Type B pancreatic cell (in vitro differentiated cells): ENCODE data around the gene TIMP2. TPM values are rescaled to one million over a fixed set of nuclear protein-coding genes. Genes with fewer than 3 reads are reported as not detected.

ENCODE experiments used
- DNase-seq: peaks from one replicate; pipeline ENCODE4 v3.0.0; 2021; ENCODE audit warnings: mixed read lengths; ENCODE audit not compliant: unreplicated experiment; ENCODE audit errors: extremely low spot score
- H3K27ac Mint-ChIP-seq: 2 replicates; pipeline ENCODE4 v1.8.0; 2021; ENCODE audit warnings: mild to moderate bottlenecking, mixed read lengths
- H3K27me3 Mint-ChIP-seq: 2 replicates; pipeline ENCODE4 v1.8.0; 2021; ENCODE audit warnings: mixed read lengths
- H3K36me3 Mint-ChIP-seq: 2 replicates; pipeline ENCODE4 v1.8.0; 2021; ENCODE audit warnings: mixed read lengths
- H3K4me1 Mint-ChIP-seq: one replicate; pipeline ENCODE4 v1.8.0; 2021; ENCODE audit warnings: mixed read lengths; ENCODE audit not compliant: unreplicated experiment
- H3K4me3 Mint-ChIP-seq: 2 replicates; pipeline ENCODE4 v1.8.0; 2021; ENCODE audit warnings: mild to moderate bottlenecking, mixed read lengths
- H3K9me3 Mint-ChIP-seq: 2 replicates; pipeline ENCODE4 v1.8.0; 2021; ENCODE audit warnings: mixed read lengths
- total RNA-seq: library from RNA; stranded (reverse); gene quantifications from 2 replicates; pipeline ENCODE4 v1.2.1, GENCODE V29; 2021; ENCODE audit warnings: low replicate concordance
- TF ChIP-seq, protein P1 (sequence below): fragments of 200-600 bp; sonication (generic); conservative IDR thresholded peaks from 2 replicates; pipeline ENCODE4 v1.5.0; 2021; ENCODE audit warnings: antibody characterized with exemption, mild to moderate bottlenecking

TIMP2 gene
- total RNA-seq, 1 donor from 2014 or later, result 125 TPM

DNA sequence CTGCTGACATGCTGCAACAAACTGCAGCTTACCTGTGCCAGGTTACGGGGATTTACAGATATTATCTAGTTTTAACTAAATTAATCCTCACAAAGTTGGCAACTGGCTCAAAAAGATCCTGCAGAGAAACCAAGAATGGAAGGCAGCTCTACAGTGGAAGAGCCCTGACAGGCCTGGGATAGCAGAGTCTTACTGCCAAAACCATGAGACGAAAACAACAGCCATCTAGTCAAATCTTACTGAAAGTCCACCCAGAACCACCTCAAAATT is 92.7 kb downstream of the TIMP2 start:
- no peak for DNase-seq
- Mint-ChIP-seq H3K27ac (peak overlapping the region; percentile 37), H3K4me1 (no peaks in the 10 kb centered on the region), H3K36me3 (peaks cover 28% of the 10 kb centered on the region), H3K9me3 (no peaks in the 10 kb centered on the region), H3K4me3 (no peak overlapping the region), H3K27me3 (no peaks in the 10 kb centered on the region)
- TF ChIP-seq, protein P1, sequence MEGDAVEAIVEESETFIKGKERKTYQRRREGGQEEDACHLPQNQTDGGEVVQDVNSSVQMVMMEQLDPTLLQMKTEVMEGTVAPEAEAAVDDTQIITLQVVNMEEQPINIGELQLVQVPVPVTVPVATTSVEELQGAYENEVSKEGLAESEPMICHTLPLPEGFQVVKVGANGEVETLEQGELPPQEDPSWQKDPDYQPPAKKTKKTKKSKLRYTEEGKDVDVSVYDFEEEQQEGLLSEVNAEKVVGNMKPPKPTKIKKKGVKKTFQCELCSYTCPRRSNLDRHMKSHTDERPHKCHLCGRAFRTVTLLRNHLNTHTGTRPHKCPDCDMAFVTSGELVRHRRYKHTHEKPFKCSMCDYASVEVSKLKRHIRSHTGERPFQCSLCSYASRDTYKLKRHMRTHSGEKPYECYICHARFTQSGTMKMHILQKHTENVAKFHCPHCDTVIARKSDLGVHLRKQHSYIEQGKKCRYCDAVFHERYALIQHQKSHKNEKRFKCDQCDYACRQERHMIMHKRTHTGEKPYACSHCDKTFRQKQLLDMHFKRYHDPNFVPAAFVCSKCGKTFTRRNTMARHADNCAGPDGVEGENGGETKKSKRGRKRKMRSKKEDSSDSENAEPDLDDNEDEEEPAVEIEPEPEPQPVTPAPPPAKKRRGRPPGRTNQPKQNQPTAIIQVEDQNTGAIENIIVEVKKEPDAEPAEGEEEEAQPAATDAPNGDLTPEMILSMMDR, result no peak

DNA sequence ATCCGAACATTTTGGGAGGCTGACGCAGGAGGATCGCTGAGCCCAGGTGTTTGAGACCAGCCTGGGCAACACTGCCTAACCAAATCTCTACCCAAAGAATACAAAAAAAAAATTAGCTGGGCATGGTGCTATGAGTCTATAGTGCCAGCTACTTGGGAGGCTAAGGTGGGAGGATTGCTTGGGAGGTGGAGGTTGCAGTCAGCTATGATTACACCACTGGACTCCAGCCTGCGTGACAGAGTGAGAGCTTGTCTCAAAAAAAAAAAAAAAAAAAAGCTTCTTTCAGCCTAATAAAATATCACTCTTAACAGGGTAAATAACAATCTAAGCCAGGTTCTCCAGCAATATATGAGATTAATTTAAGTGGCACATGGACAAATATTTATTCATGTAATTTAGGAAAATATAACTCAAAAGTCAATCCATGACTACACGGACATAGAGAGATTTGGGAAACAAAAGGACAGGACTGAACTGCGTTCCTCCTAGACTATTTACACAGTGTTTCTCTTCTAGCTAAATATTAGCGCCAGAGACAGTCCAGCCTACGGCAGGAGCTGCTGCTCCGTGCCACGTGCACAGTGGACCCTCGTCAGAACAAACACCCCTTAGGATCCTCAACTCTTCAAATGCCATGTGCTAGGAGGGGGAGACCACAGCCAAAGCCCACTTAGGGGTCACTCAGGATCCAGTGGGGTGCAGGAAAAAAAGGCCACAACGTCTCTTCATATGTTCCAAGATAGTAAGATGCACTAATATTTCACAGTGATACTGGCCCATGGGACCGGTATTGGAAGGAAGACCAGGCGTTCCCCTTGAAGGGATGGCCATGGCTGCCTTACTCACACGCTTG is 93.3 kb downstream of the TIMP2 start:
- H3K27me3 Mint-ChIP-seq, result no peaks in the 10 kb centered on the region
- H3K27ac Mint-ChIP-seq, result peak overlapping the region; percentile 37
- DNase-seq, result no peak
- TF ChIP-seq, protein P1, result no peak
- peaks cover 27% of the 10 kb centered on the region for H3K36me3 Mint-ChIP-seq
- no peaks in the 10 kb centered on the region for H3K4me1 Mint-ChIP-seq
- no peak overlapping the region for H3K4me3 Mint-ChIP-seq
- H3K9me3 Mint-ChIP-seq, result no peaks in the 10 kb centered on the region

DNA sequence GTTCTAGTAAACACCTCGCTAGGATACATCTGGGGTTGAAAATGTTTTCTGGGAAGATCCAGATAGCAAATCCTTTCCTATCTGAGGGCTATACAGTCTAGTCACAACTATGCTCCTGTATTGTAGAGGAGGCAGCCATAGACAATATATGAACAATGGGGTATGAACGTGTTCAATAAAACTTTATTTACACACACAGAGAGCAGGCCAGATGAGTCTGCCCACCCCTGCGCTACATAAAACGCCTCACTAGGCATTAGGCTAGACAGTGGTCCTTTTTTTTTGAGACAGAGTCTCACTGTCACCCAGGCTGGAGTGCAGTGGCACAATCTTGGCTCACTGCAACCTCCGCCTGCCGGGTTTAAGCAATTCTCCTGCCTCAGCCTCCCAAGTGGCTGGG is 95.7 kb downstream of the TIMP2 start:
- no peaks in the 10 kb centered on the region for H3K9me3 Mint-ChIP-seq

DNA sequence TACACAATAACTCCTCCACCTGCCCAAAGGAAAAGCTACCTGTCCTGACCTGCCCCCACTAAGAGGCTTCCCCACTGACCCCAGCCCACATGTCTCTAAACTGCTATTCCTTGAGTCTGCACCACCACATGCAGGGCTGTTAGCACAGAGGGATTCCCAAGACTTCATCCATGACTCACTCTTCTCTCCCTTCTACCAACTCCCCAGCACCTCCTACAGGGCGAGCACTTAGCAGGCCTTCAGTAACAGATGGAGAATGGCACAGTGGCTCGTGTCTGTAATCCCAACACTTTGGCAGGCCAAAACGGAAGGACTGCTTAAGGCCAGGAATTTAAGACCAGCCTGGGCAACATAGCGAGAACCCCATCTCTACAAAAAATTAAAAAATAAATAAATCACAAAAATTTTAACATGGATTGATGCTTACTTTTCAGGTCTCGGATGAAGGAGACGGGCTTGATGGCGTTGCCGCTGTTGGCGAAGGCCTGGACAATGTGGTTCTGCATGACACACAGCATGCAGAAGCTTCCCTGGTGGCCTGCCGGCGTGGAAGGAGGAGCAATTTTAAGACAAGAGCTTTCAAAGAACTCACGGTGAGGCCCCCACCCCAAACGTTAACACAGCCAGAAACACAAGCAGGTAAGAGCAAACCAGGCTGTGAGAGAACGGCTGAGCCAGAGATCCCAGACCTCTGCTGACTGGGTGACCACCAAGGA is 96.6 kb downstream of the TIMP2 start:
- Mint-ChIP-seq H3K27me3 (no peaks in the 10 kb centered on the region), H3K4me3 (no peak overlapping the region), H3K36me3 (peaks cover 36% of the 10 kb centered on the region), H3K9me3 (no peaks in the 10 kb centered on the region), H3K27ac (no peak overlapping the region), H3K4me1 (no peaks in the 10 kb centered on the region)
- no peak for DNase-seq
- TF ChIP-seq, protein P1, result no peak

More for the DNA sequence above, 95.7 kb downstream of the TIMP2 start:
- Mint-ChIP-seq H3K27ac (no peak overlapping the region), H3K36me3 (peaks cover 36% of the 10 kb centered on the region), H3K4me1 (no peaks in the 10 kb centered on the region), H3K4me3 (no peak overlapping the region), H3K27me3 (no peaks in the 10 kb centered on the region)
- DNase-seq, result no peak
- TF ChIP-seq, protein P1, result no peak

GRCh38 chr17:78826836-78827509 is 98.2 kb downstream of the TIMP2 start:
- peaks cover 35% of the 10 kb centered on the region for H3K36me3 Mint-ChIP-seq

More at GRCh38 chr17:78826836-78827509, 98.2 kb downstream of the TIMP2 start:
- no peak for DNase-seq
- TF ChIP-seq, protein P1, result no peak
- H3K27me3 Mint-ChIP-seq, result no peaks in the 10 kb centered on the region
- H3K9me3 Mint-ChIP-seq, result no peaks in the 10 kb centered on the region
- H3K4me3 Mint-ChIP-seq, result no peak overlapping the region
- H3K4me1 Mint-ChIP-seq, result no peaks in the 10 kb centered on the region
- no peak overlapping the region for H3K27ac Mint-ChIP-seq
